ENCODE results near the gene AIPL1.

GRCh38 chr17:6435051-6435450 lies at the start of gene AIPL1:
- TF ChIP-seq L3MBTL2 (conservative IDR thresholded peaks at IDR 0.05): no peak
- no peak for TF ChIP-seq FOXA1 (IDR thresholded peaks at IDR 0.05)
- no peak for TF ChIP-seq SUZ12 (IDR thresholded peaks at IDR 0.05)
- no peak for TF ChIP-seq PKNOX1 (IDR thresholded peaks at IDR 0.05)
- TF ChIP-seq ARNT (IDR thresholded peaks at IDR 0.05): no peak
- no peak for TF ChIP-seq NFRKB (IDR thresholded peaks at IDR 0.05)
- no peak for TF ChIP-seq LEF1 (IDR thresholded peaks at IDR 0.05; ENCODE audit: borderline replicate concordance)
- no peak for TF ChIP-seq ZNF384 (IDR thresholded peaks at IDR 0.05)
- TF ChIP-seq FOXM1 (IDR thresholded peaks at IDR 0.05; ENCODE audit: borderline replicate concordance): no peak
- TF ChIP-seq SP1 (IDR thresholded peaks at IDR 0.05): no peak
